ENCODE data around the gene SPX.

Gene SPX

GRCh38 chr12:21580748-21581516, 54.8 kb downstream of the SPX start:
- DNase-seq (ENCODE audit: low spot score), result no peak

Measured in GM03348 (cell line).